ENCODE data around the gene EFCAB14. TPM values are rescaled to one million over a fixed set of nuclear protein-coding genes. Genes with fewer than 3 reads are reported as not detected.
"Not testable (repeated sequence)": the region's sequence is repeated elsewhere in the genome, so short reads cannot be mapped to it uniquely, and the experiment has no call there.

Gene EFCAB14
- total and polyA plus RNA-seq, 2 of the 4 experiments (the other 2 are of a cell fraction) = 28.6 to 43.0 TPM

DNA sequence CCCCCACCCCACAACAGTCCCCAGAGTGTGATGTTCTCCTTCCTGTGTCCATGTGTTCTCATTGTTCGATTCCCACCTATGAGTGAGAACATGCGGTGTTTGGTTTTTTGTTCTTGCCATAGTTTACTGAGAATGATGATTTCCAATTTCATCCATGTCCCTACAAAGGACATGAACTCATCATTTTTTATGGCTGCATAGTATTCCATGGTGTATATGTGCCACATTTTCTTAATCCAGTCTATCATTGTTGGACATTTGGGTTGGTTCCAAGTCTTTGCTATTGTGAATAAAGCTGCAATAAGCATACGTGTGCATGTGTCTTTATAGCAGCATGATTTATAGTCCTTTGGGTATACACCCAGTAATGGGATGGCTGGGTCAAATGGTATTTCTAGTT, 67.8 kb downstream of the EFCAB14 start:
- H3K36me3 ChIP-seq (ENCODE audit: control insufficient read depth, insufficient read depth, low read length) = peaks cover 15% of the 10 kb centered on the region; the same call in 1 of the 2 replicates
- H3K27me3 ChIP-seq (ENCODE audit: control insufficient read depth, insufficient read depth, low read length); POLR2A ChIA-PET (ENCODE audit: unreplicated experiment); H4K8ac ChIP-seq (ENCODE audit: low read depth in 2 of 2, low read length in 2 of 2); H3K79me1 ChIP-seq (ENCODE audit: low read depth in 1 of 2, low read length in 2 of 2); DNase-seq; dilution Hi-C loops (cut with HindIII; ENCODE audit: low sequenced_read_pairs, unreplicated experiment); intact Hi-C loops (cut with micrococcal nuclease); H2BK5ac ChIP-seq (ENCODE audit: low read depth, low read length, poor library complexity, severe bottlenecking); H3K4ac ChIP-seq (ENCODE audit: low read depth, low read length); H2AFZ ChIP-seq (replicated peaks; ENCODE audit: low read length, poor library complexity); H4K20me1 ChIP-seq (ENCODE audit: insufficient read depth, low read length); H2BK15ac ChIP-seq (ENCODE audit: low read depth, low read length); H3K4me3 ChIP-seq (ENCODE audit: insufficient read depth, low read depth, low read length); H3K27ac ChIP-seq (ENCODE audit: insufficient read depth, low read length); H3K23ac ChIP-seq (ENCODE audit: low read depth, low read length); H3K14ac ChIP-seq (replicated peaks; ENCODE audit: low read depth, low read length); H3K4me1 ChIP-seq (ENCODE audit: control insufficient read depth, insufficient read depth, low read length); in situ Hi-C loops (cut with MboI; ENCODE audit: low sequenced_read_pairs); CTCF ChIA-PET; H4K91ac ChIP-seq (ENCODE audit: insufficient read depth, low read depth, low read length); H3K9me3 ChIP-seq (ENCODE audit: control insufficient read depth, insufficient read depth, low read length); H3K56ac ChIP-seq (ENCODE audit: extremely low read depth, insufficient read depth, low read length); H3K9me1 ChIP-seq (ENCODE audit: insufficient read depth, low read length); BruUV-seq (replicated peaks); H2AK9ac ChIP-seq (replicated peaks; ENCODE audit: low read depth, low read length, poor library complexity); H3K4me2 ChIP-seq (ENCODE audit: low read depth, low read length); H3K18ac ChIP-seq (ENCODE audit: low read depth, low read length); H2BK120ac ChIP-seq (ENCODE audit: low read depth, low read length); H2BK20ac ChIP-seq (ENCODE audit: low read depth, low read length); H2AK5ac ChIP-seq (ENCODE audit: low read depth, low read length); ATAC-seq (ENCODE audit: low read depth); H3K9ac ChIP-seq (ENCODE audit: low read depth, low read length); H4K5ac ChIP-seq (ENCODE audit: low read depth, low read length): not testable (repeated sequence)
- no CpG with 5 or more reads among the region's 3 CpGs for WGBS, 2 experiments (ENCODE audit: extremely low coverage in 2 of 2, insufficient read length in 1 of 2)

Measured in IMR-90 (cell line).